Loucy (cell line): Measurements from ENCODE around the gene ZNF611.
"Not testable (repeated sequence)": the region's sequence is repeated elsewhere in the genome, so short reads cannot be mapped to it uniquely, and the experiment has no call there.

Source experiments
- H2AFZ ChIP-seq: fragments of 200-600 bp; sonication (generic); 2 replicates; pipeline ENCODE4 v1.6.0; 2016; ENCODE audit warnings: antibody characterized with exemption, mild to moderate bottlenecking, low read length, moderate library complexity
- H3F3A ChIP-seq: fragments of 200-600 bp; 2 replicates; pipeline ENCODE4 v1.6.0; 2016; ENCODE audit warnings: antibody characterized with exemption, low read depth, mild to moderate bottlenecking
- H3K27me3 ChIP-seq: fragments of 200-600 bp; sonication (generic); 2 replicates; pipeline ENCODE4 v1.6.1; 2014; ENCODE audit warnings: low read length, mild to moderate bottlenecking; ENCODE audit not compliant: insufficient read depth, poor library complexity, severe bottlenecking
- H3K36me3 ChIP-seq: fragments of 200-600 bp; sonication (generic); 2 replicates; pipeline ENCODE4 v1.6.1; 2016; ENCODE audit warnings: low read length; ENCODE audit not compliant: insufficient read depth
- H3K4me1 ChIP-seq: fragments of 200-600 bp; sonication (generic); 2 replicates; pipeline ENCODE4 v1.5.1; 2014; ENCODE audit warnings: low read length, mild to moderate bottlenecking; ENCODE audit not compliant: insufficient read depth, poor library complexity, severe bottlenecking
- H3K4me2 ChIP-seq: fragments of 200-600 bp; sonication (generic); 2 replicates; pipeline ENCODE4 v1.6.0; 2014; ENCODE audit warnings: antibody characterized with exemption, low read length, low read depth, mild to moderate bottlenecking; ENCODE audit not compliant: poor library complexity, severe bottlenecking
- H3K4me3 ChIP-seq: fragments of 200-600 bp; sonication (generic); 2 replicates; pipeline ENCODE4 v1.5.1; 2014; ENCODE audit warnings: low read length, mild to moderate bottlenecking, mixed read lengths; ENCODE audit not compliant: poor library complexity, severe bottlenecking
- H3K79me2 ChIP-seq: fragments of 200-600 bp; sonication (generic); 2 replicates; pipeline ENCODE4 v1.6.1; 2014; ENCODE audit warnings: low read length; ENCODE audit not compliant: insufficient read depth
- H3K9ac ChIP-seq: fragments of 200-600 bp; sonication (generic); 2 replicates; pipeline ENCODE4 v1.6.0; 2014; ENCODE audit warnings: mild to moderate bottlenecking, low read depth, low read length, moderate library complexity; ENCODE audit not compliant: poor library complexity, severe bottlenecking
- H3K9me2 ChIP-seq: fragments of 200-600 bp; sonication (generic); replicated peaks from 2 replicates; pipeline ENCODE4 v1.6.1; 2016; ENCODE audit warnings: low read depth, low read length, mixed read lengths
- H3K9me3 ChIP-seq: fragments of 200-600 bp; sonication (generic); 2 replicates; pipeline ENCODE4 v1.6.1; 2014; ENCODE audit warnings: mild to moderate bottlenecking, antibody characterized with exemption, low read length, low read depth; ENCODE audit not compliant: insufficient read depth
- H4K20me1 ChIP-seq: fragments of 200-600 bp; sonication (generic); 2 replicates; pipeline ENCODE4 v1.6.0; 2014; ENCODE audit warnings: antibody characterized with exemption, low read length, mild to moderate bottlenecking; ENCODE audit not compliant: insufficient read depth, poor library complexity, severe bottlenecking
- EZH2phosphoT487 ChIP-seq: fragments of 200-600 bp; IDR thresholded peaks from 2 replicates; pipeline ENCODE4 v1.6.1; 2018; ENCODE audit warnings: antibody characterized with exemption, mild to moderate bottlenecking, moderate library complexity, borderline replicate concordance
- TF ChIP-seq, protein P1 (sequence below): fragments of 200-600 bp; sonication (generic); conservative IDR thresholded peaks from 2 replicates; pipeline ENCODE4 v1.5.1; 2014; ENCODE audit warnings: mild to moderate bottlenecking, antibody characterized with exemption, low read length

The ZNF611 gene

DNA sequence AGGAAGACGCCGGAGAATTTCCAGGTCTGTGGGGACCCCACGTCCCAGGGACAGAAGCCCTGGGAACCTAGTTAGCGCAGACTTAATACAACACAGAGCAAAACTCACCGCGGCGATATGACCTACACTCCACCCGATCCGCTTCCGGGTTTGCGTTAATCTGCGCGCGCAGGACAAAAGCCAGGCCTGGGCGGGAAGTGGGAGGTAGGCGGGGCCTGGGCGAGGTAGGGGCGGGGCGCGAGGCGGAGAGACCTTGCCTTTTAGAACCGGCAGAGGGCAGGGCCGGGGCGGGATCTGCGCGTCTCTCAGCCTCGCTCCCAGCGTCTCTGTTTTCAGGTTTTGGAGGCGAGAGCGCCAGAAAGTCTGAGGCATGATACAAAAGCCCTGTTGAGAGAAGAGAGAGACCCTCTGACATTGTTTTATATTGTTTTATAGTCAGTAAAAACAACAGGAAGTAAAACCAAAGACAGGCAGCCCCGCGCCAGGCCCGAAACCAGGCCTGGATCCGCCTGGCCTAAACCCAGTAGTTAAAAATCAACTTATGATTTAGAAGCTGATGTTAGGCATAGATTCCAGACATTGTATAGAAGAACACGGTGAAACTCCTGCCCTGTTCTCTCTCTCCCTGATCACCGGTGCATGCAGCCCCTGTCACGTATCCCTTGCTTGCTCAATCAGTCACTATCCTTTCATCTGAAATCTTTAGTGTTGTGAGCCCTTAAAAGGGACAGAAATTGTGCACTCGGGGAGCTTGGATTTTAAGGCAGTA, at the start of gene ZNF611:
ZNF611 (minus strand) TSS at position 152 of the 769 bp plus-strand sequence. CDS start 19,150 bp downstream, outside the sequence.
- H2AFZ ChIP-seq, result peak within 1 kb of the TSS; percentile 95
- TF ChIP-seq, protein P1, sequence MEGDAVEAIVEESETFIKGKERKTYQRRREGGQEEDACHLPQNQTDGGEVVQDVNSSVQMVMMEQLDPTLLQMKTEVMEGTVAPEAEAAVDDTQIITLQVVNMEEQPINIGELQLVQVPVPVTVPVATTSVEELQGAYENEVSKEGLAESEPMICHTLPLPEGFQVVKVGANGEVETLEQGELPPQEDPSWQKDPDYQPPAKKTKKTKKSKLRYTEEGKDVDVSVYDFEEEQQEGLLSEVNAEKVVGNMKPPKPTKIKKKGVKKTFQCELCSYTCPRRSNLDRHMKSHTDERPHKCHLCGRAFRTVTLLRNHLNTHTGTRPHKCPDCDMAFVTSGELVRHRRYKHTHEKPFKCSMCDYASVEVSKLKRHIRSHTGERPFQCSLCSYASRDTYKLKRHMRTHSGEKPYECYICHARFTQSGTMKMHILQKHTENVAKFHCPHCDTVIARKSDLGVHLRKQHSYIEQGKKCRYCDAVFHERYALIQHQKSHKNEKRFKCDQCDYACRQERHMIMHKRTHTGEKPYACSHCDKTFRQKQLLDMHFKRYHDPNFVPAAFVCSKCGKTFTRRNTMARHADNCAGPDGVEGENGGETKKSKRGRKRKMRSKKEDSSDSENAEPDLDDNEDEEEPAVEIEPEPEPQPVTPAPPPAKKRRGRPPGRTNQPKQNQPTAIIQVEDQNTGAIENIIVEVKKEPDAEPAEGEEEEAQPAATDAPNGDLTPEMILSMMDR, result peak; percentile 48
- no peak for TF ChIP-seq EZH2phosphoT487
- no peaks in the 10 kb centered on the region for H3K9me3 ChIP-seq
- no peaks in the 10 kb centered on the region for H3F3A ChIP-seq
- peak within 1 kb of the TSS; percentile 93 for H3K4me3 ChIP-seq
- no peaks in the 10 kb centered on the region for H4K20me1 ChIP-seq
- peak within 1 kb of the TSS; percentile 92 for H3K9ac ChIP-seq
- H3K79me2 ChIP-seq, result peaks cover 18% of the 10 kb centered on the region
- peak within 1 kb of the TSS; percentile 88 for H3K4me2 ChIP-seq
- peaks cover 5% of the 10 kb centered on the region for H3K4me1 ChIP-seq
- H3K27me3 ChIP-seq, result no peaks in the 10 kb centered on the region
- H3K9me2 ChIP-seq, result no peaks in the 10 kb centered on the region
- H3K36me3 ChIP-seq, result no peaks in the 10 kb centered on the region

DNA sequence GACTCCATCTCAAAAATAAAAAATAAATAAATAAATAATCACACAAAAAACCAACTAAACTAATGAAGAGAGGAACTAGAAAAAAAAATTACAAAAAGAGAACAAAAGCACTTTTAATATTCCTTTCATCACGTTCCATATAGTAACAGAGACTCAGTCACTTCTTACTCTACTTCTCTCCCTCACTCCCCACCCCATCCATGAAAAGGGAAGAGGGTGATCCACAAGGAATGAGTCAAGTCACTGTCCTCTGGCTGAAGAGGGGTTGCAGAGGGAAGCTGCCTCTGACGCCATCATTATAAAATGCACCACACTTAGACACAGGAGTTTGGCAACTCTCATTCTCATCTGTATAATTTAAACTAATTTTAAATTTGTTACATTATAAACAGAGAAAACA, 48.0 kb upstream of the ZNF611 start:
- H3K9me3 ChIP-seq, H3K27me3 ChIP-seq, H3K36me3 ChIP-seq, H3K4me3 ChIP-seq, H3F3A ChIP-seq, H3K9ac ChIP-seq, H3K4me2 ChIP-seq, H3K9me2 ChIP-seq, H2AFZ ChIP-seq, H4K20me1 ChIP-seq: not testable (repeated sequence)
- H3K4me1 ChIP-seq, result peaks cover 31% of the 10 kb centered on the region
- H3K79me2 ChIP-seq, result peaks cover 15% of the 10 kb centered on the region

DNA sequence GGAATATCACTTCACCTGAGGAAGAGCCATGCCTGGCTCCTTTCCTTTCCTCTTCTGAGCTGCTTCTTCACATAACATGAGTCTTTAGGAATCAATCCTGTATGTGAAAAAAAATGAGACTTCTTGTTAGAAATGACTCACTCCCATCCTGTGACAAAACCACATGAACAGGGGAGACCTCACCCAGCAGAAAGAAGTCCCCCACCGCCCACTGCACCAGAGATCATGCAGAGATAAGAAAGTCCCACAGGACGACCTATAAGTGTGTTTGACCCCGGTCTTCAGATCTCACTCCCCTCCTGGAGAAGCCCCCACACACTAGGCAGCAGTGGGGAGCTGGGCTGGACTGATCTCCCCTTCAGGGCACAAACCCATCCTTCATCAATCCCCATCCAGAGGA, 44.0 kb upstream of the ZNF611 start:
- Histone ChIP-seq H3K79me2 (no peaks in the 10 kb centered on the region; the same call in 1 of the 2 replicates), H3K36me3 (no peaks in the 10 kb centered on the region), H3K9me3 (no peaks in the 10 kb centered on the region), H3K4me2 (peak overlapping the region; percentile 11), H3K4me1 (peaks cover 16% of the 10 kb centered on the region), H3K4me3 (no peak overlapping the region), H2AFZ (no peak overlapping the region), H3K9ac (no peak overlapping the region), H4K20me1 (no peaks in the 10 kb centered on the region), H3K9me2 (no peaks in the 10 kb centered on the region), H3K27me3 (no peaks in the 10 kb centered on the region), H3F3A (no peaks in the 10 kb centered on the region)
- no peak for TF ChIP-seq EZH2phosphoT487
- TF ChIP-seq, protein P1, result no peak

DNA sequence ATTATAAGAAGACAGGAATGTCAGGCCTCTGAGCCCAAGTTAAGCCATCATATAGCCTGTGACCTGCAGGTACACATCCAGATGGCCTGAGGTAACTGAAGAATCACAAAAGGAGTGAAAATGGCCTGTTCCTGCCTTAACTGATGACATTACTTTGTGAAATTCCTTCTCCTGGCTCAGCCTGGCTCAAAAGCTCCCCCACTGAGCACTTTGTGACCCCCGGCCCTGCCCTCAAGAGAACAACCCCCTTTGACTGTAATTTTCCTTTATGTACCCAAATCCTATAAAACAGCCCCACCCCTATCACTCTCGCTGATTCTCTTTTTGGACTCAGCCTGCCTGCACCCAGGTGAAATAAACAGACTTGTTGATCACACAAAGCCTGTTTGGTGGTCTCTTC, 21.6 kb upstream of the ZNF611 start:
- H3K36me3 ChIP-seq, H3K79me2 ChIP-seq, H3K4me1 ChIP-seq, H2AFZ ChIP-seq, H3F3A ChIP-seq, H3K4me3 ChIP-seq, H3K9me2 ChIP-seq, H3K27me3 ChIP-seq, H3K4me2 ChIP-seq, H3K9me3 ChIP-seq, H4K20me1 ChIP-seq, H3K9ac ChIP-seq: not testable (repeated sequence)
